ENCODE data around the gene BTAF1. TPM values are rescaled to one million over a fixed set of nuclear protein-coding genes. Genes with fewer than 3 reads are reported as not detected.
"Not testable (repeated sequence)": the region's sequence is repeated elsewhere in the genome, so short reads cannot be mapped to it uniquely, and the experiment has no call there.

The BTAF1 gene
- total RNA-seq, 4 donors from 2014 or later = 25.1 to 81.7 (median 36.2) TPM

DNA sequence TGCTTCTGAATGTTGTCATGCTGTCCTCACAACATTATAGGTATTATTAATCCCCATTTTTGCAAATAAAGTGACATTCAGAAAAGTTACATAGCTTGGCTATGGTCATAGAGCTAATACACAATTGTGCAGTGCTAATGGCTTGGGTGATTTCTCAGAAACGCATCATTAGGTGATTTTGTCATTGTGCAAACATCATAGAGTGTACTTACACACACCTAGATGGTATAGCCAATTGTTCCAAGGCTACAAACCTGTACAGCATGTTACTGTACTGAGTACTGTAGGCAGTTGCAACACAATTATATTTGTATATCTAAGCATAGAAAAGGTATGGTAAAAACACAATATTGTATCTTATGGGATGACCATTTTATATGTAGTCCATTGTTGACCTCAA is 91.0 kb downstream of the BTAF1 start:
- no peak overlapping the region for H3K27ac ChIP-seq
- no peak for ATAC-seq
- no peak overlapping the region for H3K4me3 ChIP-seq
- H3K4me1 ChIP-seq = no peaks in the 10 kb centered on the region
- TF ChIP-seq EP300 (IDR thresholded peaks at IDR 0.05) = no peak
- no peak for TF ChIP-seq POLR2AphosphoS5 (IDR thresholded peaks at IDR 0.05)
- TF ChIP-seq POLR2A (IDR thresholded peaks at IDR 0.05) = no peak
- TF ChIP-seq, protein P1, sequence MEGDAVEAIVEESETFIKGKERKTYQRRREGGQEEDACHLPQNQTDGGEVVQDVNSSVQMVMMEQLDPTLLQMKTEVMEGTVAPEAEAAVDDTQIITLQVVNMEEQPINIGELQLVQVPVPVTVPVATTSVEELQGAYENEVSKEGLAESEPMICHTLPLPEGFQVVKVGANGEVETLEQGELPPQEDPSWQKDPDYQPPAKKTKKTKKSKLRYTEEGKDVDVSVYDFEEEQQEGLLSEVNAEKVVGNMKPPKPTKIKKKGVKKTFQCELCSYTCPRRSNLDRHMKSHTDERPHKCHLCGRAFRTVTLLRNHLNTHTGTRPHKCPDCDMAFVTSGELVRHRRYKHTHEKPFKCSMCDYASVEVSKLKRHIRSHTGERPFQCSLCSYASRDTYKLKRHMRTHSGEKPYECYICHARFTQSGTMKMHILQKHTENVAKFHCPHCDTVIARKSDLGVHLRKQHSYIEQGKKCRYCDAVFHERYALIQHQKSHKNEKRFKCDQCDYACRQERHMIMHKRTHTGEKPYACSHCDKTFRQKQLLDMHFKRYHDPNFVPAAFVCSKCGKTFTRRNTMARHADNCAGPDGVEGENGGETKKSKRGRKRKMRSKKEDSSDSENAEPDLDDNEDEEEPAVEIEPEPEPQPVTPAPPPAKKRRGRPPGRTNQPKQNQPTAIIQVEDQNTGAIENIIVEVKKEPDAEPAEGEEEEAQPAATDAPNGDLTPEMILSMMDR (IDR thresholded peaks at IDR 0.05) = no peak
- peaks cover 0 to 94% of the 10 kb centered on the region in 2 donors for H3K36me3 ChIP-seq
- no peaks in the 10 kb centered on the region for H3K27me3 ChIP-seq
- WGBS, 2 donors (ENCODE audit: low coverage in 1 of 2) = 93 to 100% methylated on average over 1 of the region's 1 CpG
- no peaks in the 10 kb centered on the region for H3K9me3 ChIP-seq

DNA sequence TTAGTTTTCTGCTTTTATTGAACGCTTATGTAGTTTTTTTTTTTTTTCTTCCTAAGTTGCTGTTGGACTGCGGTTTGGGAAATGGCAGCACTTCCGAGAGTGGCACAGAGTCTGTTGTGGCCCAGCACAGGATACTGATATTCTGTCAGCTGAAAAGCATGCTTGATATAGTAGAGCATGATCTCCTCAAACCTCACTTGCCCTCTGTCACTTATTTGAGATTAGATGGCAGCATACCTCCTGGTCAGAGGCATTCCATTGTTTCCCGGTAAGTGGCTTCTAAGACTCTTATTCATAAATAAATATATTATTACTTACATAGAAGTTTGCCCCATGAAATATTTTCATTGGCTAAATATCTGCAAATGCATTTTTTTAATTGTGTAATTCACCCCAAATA is 101.1 kb downstream of the BTAF1 start:
- no peak overlapping the region for H3K4me3 ChIP-seq
- peaks cover 5 to 93% of the 10 kb centered on the region in 2 donors for H3K36me3 ChIP-seq
- no peaks in the 10 kb centered on the region for H3K4me1 ChIP-seq
- H3K27ac ChIP-seq = no peak overlapping the region
- no peaks in the 10 kb centered on the region for H3K9me3 ChIP-seq
- no peaks in the 10 kb centered on the region for H3K27me3 ChIP-seq
- WGBS, 2 donors (ENCODE audit: low coverage in 1 of 2) = 84 to 86% methylated on average over 3 to 4 of the region's 4 CpGs
- ATAC-seq = no peak
- no peak for TF ChIP-seq POLR2A (IDR thresholded peaks at IDR 0.05)
- TF ChIP-seq, protein P1 (IDR thresholded peaks at IDR 0.05) = no peak
- TF ChIP-seq EP300 (IDR thresholded peaks at IDR 0.05) = no peak
- no peak for TF ChIP-seq POLR2AphosphoS5 (IDR thresholded peaks at IDR 0.05)

DNA sequence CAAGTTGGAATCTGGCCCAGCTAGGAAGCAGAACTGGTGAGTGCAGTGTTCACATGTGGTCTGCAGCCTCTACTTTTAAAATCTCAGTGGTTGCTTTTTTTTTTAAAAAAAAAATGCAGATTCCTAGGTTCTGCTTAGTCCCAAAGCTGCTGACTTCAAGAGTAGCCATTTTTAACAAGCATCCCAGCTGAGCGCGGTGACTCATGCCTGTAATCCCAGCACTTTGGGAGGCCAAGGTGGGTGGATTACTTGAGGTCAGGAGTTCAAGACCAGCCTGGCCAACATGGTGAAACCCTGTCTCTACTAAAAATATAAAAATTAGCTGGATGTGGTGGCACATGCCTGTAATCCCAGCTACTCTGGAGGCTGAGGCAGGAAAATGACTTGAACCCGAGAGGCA is 101.8 kb downstream of the BTAF1 start:
- H3K36me3 ChIP-seq = peaks cover 5 to 92% of the 10 kb centered on the region in 2 donors
- H3K27ac ChIP-seq, H3K9me3 ChIP-seq, H3K4me3 ChIP-seq, H3K4me1 ChIP-seq, ATAC-seq, H3K27me3 ChIP-seq: not testable (repeated sequence)
- WGBS, 2 donors (ENCODE audit: low coverage in 1 of 2) = 88 to 100% methylated on average over 1 to 2 of the region's 3 CpGs

DNA sequence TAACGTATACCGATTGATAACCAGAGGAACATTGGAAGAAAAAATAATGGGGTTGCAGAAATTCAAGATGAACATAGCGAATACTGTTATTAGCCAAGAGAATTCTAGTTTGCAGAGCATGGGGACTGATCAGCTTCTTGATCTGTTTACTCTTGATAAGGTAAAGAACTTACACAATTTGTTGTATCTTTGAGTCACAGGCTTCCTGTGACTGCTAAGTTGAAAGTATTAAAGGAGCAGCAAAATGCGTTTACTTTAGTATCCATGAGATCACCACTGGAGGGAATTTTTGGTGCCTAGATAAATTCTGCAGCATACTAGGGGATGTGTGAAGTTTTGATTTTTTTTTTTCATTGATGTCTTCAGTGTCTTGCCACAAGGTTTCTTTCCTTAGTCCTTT is 103.6 kb downstream of the BTAF1 start:
- Histone ChIP-seq H3K4me1 (no peaks in the 10 kb centered on the region), H3K27me3 (no peaks in the 10 kb centered on the region), H3K36me3 (peaks cover 5 to 95% of the 10 kb centered on the region in 2 donors), H3K4me3 (no peak overlapping the region), H3K27ac (no peak overlapping the region), H3K9me3 (no peaks in the 10 kb centered on the region)
- TF ChIP-seq, protein P1 (IDR thresholded peaks at IDR 0.05) = no peak
- no peak for TF ChIP-seq EP300 (IDR thresholded peaks at IDR 0.05)
- no peak for TF ChIP-seq POLR2A (IDR thresholded peaks at IDR 0.05)
- no peak for TF ChIP-seq POLR2AphosphoS5 (IDR thresholded peaks at IDR 0.05)
- 81 to 83% methylated on average over 4 of the region's 4 CpGs for WGBS, 2 donors (ENCODE audit: low coverage in 1 of 2)
- no peak for ATAC-seq

DNA sequence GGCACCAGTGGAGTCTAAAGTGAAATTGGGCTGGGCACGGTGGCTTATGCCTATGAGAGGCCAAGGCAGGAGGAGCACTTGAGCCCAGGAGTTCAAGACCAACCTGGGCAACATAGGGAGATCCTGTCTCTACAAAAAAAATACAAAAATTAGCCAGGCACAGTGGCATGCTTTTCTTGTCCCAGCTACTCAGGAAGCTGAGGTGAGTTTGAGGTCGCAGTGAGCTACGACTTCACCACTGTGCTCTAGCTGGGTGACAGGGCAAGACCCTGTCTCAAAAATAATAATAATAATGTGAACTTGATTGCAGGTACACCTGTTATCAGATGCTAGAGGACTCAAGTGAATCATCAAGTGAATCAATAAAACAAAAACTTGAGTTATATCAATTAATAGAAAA is 108.0 kb downstream of the BTAF1 start:
- no peak for ATAC-seq
- Histone ChIP-seq H3K27ac (no peak overlapping the region), H3K27me3 (no peaks in the 10 kb centered on the region), H3K9me3 (peaks cover 0 to 7% (median 0%) of the 10 kb centered on the region in 3 donors), H3K4me3 (no peak overlapping the region), H3K4me1 (no peaks in the 10 kb centered on the region), H3K36me3 (peaks cover 4 to 75% of the 10 kb centered on the region in 2 donors)
- WGBS, 2 donors (ENCODE audit: low coverage in 1 of 2) = 87 to 88% methylated on average over 2 to 3 of the region's 3 CpGs
- TF ChIP-seq EP300 (IDR thresholded peaks at IDR 0.05) (no peak), POLR2AphosphoS5 (IDR thresholded peaks at IDR 0.05) (no peak), POLR2A (IDR thresholded peaks at IDR 0.05) (no peak)
- TF ChIP-seq, protein P1 (IDR thresholded peaks at IDR 0.05) = no peak

DNA sequence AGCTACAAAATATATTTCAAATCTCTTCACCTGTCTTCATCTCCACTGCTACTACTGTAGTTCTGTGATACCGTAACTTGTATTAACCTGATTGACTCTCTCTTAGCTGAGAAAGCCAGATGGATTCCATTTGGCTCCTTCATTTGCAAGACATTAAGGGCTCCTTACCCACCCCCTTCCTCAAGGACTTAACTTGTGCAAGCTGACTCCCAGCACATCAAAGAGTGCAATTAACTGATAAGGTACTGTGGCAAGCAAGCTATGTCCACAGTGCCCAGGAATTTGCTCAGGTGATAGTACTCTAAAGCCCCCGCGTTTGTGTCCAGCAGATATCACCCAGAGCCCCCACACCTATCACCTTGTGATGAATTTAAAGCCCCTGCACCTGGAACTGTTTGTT is 109.5 kb downstream of the BTAF1 start:
- not testable (repeated sequence) for H3K4me3 ChIP-seq, ATAC-seq, H3K27me3 ChIP-seq, H3K4me1 ChIP-seq, H3K27ac ChIP-seq, H3K9me3 ChIP-seq
- peaks cover 0 to 60% of the 10 kb centered on the region in 2 donors for H3K36me3 ChIP-seq
- 64 to 73% methylated on average over 3 of the region's 3 CpGs for WGBS, 2 donors (ENCODE audit: low coverage in 1 of 2)
